ENCODE results near the gene KIAA1217. TPM values are rescaled to one million over a fixed set of nuclear protein-coding genes. Genes with fewer than 3 reads are reported as not detected.

The KIAA1217 gene
- total RNA-seq, 1 experiment from 2014 or later: 18.6 TPM

DNA sequence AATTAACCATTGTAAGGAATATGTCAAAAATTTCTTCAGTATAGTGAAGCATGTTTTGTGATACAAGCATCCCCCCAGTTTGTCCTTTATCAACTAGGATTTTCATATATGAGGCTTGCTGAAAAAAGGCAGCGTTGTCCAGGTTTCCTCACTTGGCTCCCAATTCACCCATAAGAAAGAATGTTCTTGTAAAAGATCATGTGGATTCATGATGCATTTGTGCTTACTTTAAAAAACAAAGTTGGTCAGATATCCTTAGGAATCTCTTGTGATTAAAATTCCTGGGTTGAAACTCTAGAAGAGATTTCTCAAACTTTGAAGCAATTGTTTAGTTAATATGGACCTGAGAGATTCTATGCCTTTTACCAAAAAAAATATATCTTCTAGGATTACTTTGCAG lies 181.8 kb downstream of the KIAA1217 start:
- H3K4me2 ChIP-seq (ENCODE audit: insufficient read depth, insufficient read length, low read length): no peak overlapping the region
- no peaks in the 10 kb centered on the region for H3K27me3 Mint-ChIP-seq (ENCODE audit: low read depth)
- H3K23ac ChIP-seq (ENCODE audit: insufficient read length, low read depth, low read length): no peak overlapping the region
- H4K5ac ChIP-seq (ENCODE audit: insufficient read length, low read depth, low read length): no peak overlapping the region
- no peaks in the 10 kb centered on the region for H4K20me1 ChIP-seq (ENCODE audit: control insufficient read depth, insufficient read depth, insufficient read length)
- no peaks in the 10 kb centered on the region for H3K79me2 ChIP-seq (ENCODE audit: insufficient read depth, low read length)
- H3K9me3 ChIP-seq (ENCODE audit: control insufficient read depth, low read depth, low read length): no peaks in the 10 kb centered on the region
- no CpG with 5 or more reads among the region's 1 CpG for WGBS (ENCODE audit: extremely low coverage, insufficient read length, low lambda C conversion rate)
- peaks cover 9% of the 10 kb centered on the region in 2 experiments for H3K4me1 Mint-ChIP-seq
- H2BK5ac ChIP-seq (ENCODE audit: insufficient read length, low read length): no peak overlapping the region
- no peak overlapping the region for H2AFZ ChIP-seq (ENCODE audit: low read length)
- H3K18ac ChIP-seq (ENCODE audit: insufficient read length, low read depth, low read length): no peak overlapping the region
- H2BK120ac ChIP-seq (ENCODE audit: low read depth, low read length, poor library complexity, severe bottlenecking): no peak overlapping the region
- no peak overlapping the region for H4K91ac ChIP-seq (ENCODE audit: insufficient read length, low read depth, low read length)
- no peak overlapping the region for H2BK12ac ChIP-seq (ENCODE audit: insufficient read length, low read depth, low read length)
- H3K4me3 Mint-ChIP-seq: no peak overlapping the region
- TF ChIP-seq, protein P1, sequence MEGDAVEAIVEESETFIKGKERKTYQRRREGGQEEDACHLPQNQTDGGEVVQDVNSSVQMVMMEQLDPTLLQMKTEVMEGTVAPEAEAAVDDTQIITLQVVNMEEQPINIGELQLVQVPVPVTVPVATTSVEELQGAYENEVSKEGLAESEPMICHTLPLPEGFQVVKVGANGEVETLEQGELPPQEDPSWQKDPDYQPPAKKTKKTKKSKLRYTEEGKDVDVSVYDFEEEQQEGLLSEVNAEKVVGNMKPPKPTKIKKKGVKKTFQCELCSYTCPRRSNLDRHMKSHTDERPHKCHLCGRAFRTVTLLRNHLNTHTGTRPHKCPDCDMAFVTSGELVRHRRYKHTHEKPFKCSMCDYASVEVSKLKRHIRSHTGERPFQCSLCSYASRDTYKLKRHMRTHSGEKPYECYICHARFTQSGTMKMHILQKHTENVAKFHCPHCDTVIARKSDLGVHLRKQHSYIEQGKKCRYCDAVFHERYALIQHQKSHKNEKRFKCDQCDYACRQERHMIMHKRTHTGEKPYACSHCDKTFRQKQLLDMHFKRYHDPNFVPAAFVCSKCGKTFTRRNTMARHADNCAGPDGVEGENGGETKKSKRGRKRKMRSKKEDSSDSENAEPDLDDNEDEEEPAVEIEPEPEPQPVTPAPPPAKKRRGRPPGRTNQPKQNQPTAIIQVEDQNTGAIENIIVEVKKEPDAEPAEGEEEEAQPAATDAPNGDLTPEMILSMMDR (conservative IDR thresholded peaks at IDR 0.05): no peak
- no peak overlapping the region for H3K14ac ChIP-seq (ENCODE audit: insufficient read depth, low read length)
- H3K27ac ChIP-seq (ENCODE audit: insufficient read length, low read depth, low read length): no peak overlapping the region
- no peak overlapping the region for H3T11ph ChIP-seq (ENCODE audit: low read length)
- no peak overlapping the region for H3K4ac ChIP-seq (ENCODE audit: low read depth, low read length)
- no peak for DNase-seq
- H3K9ac ChIP-seq (ENCODE audit: extremely low read depth, insufficient read length, low read length): no peak overlapping the region
- H3K36me3 Mint-ChIP-seq (ENCODE audit: insufficient read depth in 1 of 3, low read depth in 3 of 3): peaks cover 0 to 8% (median 4%) of the 10 kb centered on the region in 3 experiments; a peak in 3 of 7 replicates
- no peaks in the 10 kb centered on the region for H3K79me1 ChIP-seq (ENCODE audit: insufficient read depth, low read depth, low read length, poor library complexity, severe bottlenecking)
- H2AK5ac ChIP-seq (ENCODE audit: insufficient read length, low read length): no peak overlapping the region
- H2BK15ac ChIP-seq (ENCODE audit: low read depth, low read length): no peak overlapping the region
- H3K23me2 ChIP-seq (ENCODE audit: insufficient read length, low read depth, low read length, poor library complexity, severe bottlenecking): no peaks in the 10 kb centered on the region
- H3K56ac ChIP-seq (ENCODE audit: insufficient read length, low read depth, low read length): no peak overlapping the region
- no peaks in the 10 kb centered on the region for H3K4me1 ChIP-seq (ENCODE audit: insufficient read depth, low read length)
- H3K9me3 Mint-ChIP-seq: peaks cover 0 to 2% of the 10 kb centered on the region in 2 experiments; a peak in 3 of 5 replicates
- no peak overlapping the region for H3K27ac Mint-ChIP-seq
- no peak overlapping the region for H4K8ac ChIP-seq (replicated peaks; ENCODE audit: insufficient read length, low read depth, low read length)
- H3K27me3 ChIP-seq (ENCODE audit: insufficient read depth, low read length): no peaks in the 10 kb centered on the region
- no peak overlapping the region for H2BK20ac ChIP-seq (ENCODE audit: low read depth, low read length, poor library complexity, severe bottlenecking)

Data from H9 (cell line).